K562 (cell line): ENCODE data around the gene GLMP.

Source experiments
- EZH2 ChIP-seq: IDR thresholded peaks from 2 replicates; pipeline ENCODE4 v1.6.1; 2012; ENCODE audit warnings: low read depth, mild to moderate bottlenecking, inconsistent platforms, low read length, borderline replicate concordance
- FOS ChIP-seq: IDR thresholded peaks from 3 replicates; pipeline ENCODE4 v1.6.1; 2011; ENCODE audit not compliant: insufficient read length; ENCODE audit errors: extremely low read depth
- KDM1A ChIP-seq, 2 experiments: fragments of 450-650 bp; IDR thresholded peaks; 2 replicates each; pipeline ENCODE4 v1.6.1; 2016; ENCODE audit warnings: mild to moderate bottlenecking in 2 of 2
- KLF1 ChIP-seq: fragments of 450-650 bp; IDR thresholded peaks from 2 replicates; pipeline ENCODE4 v1.6.1; 2016; ENCODE audit warnings: missing genetic modification characterization, missing compliant biosample characterization
- MAFK ChIP-seq: IDR thresholded peaks from 2 replicates; pipeline ENCODE4 v1.6.1; 2011; ENCODE audit warnings: low read length, improper control_type of control experiment
- NCOA4 ChIP-seq: fragments of 450-650 bp; IDR thresholded peaks from 2 replicates; pipeline ENCODE4 v1.6.1; 2018; ENCODE audit warnings: mild to moderate bottlenecking; ENCODE audit not compliant: partially characterized antibody
- RFX5 ChIP-seq: IDR thresholded peaks from 2 replicates; pipeline ENCODE4 v1.6.1; 2011; ENCODE audit warnings: low read depth, mild to moderate bottlenecking, improper control_type of control experiment, low read length
- SIX5 ChIP-seq, 2 experiments: IDR thresholded peaks; 2 replicates each; pipeline ENCODE4 v1.6.1; 2011; ENCODE audit warnings: low read length in 2 of 2, borderline replicate concordance in 1 of 2, low read depth in 1 of 2, mild to moderate bottlenecking in 1 of 2, moderate library complexity in 1 of 2; ENCODE audit not compliant: insufficient read depth in 1 of 2
- SP1 ChIP-seq: sonication (generic); formaldehyde crosslinking; IDR thresholded peaks from 2 replicates; pipeline ENCODE4 v1.8.1; 2022; ENCODE audit warnings: mild to moderate bottlenecking, missing genetic modification reagents
- YY1 ChIP-seq, 3 experiments: IDR thresholded peaks; 2 replicates each; pipeline ENCODE4 v1.6.1; 2011; ENCODE audit warnings: low read length in 2 of 3, mild to moderate bottlenecking in 2 of 3, moderate library complexity in 2 of 3, borderline replicate concordance in 1 of 3, control low read depth in 1 of 3, low read depth in 1 of 3; ENCODE audit not compliant: insufficient read depth in 3 of 3, insufficient replicate concordance in 2 of 3, control insufficient read depth in 1 of 3, insufficient read length in 1 of 3; ENCODE audit errors: extremely low read depth in 1 of 3
- ZNF696 ChIP-seq: fragments of 250-450 bp; sonication (Bioruptor Pico); conservative IDR thresholded peaks from 2 replicates; pipeline ENCODE4 v1.4.0; 2020; ENCODE audit warnings: mild to moderate bottlenecking, moderate library complexity
- TF ChIP-seq, protein P1 (sequence below), 3 experiments: IDR thresholded peaks in 2 of 3; conservative IDR thresholded peaks in 1 of 3; 2 replicates each; pipeline ENCODE4 v1.5.1; 2011 to 2012; ENCODE audit warnings: low read length in 3 of 3, mild to moderate bottlenecking in 3 of 3, control low read depth in 2 of 3, improper control_type of control experiment in 1 of 3, inconsistent platforms in 1 of 3, low read depth in 1 of 3, mixed read lengths in 1 of 3, moderate library complexity in 1 of 3; ENCODE audit not compliant: insufficient read depth in 2 of 3
- TF ChIP-seq, protein P2 (sequence below): fragments of 250-450 bp; sonication (Bioruptor Pico); IDR thresholded peaks from 2 replicates; pipeline ENCODE4 v1.9.0; 2021; ENCODE audit warnings: mild to moderate bottlenecking

DNA sequence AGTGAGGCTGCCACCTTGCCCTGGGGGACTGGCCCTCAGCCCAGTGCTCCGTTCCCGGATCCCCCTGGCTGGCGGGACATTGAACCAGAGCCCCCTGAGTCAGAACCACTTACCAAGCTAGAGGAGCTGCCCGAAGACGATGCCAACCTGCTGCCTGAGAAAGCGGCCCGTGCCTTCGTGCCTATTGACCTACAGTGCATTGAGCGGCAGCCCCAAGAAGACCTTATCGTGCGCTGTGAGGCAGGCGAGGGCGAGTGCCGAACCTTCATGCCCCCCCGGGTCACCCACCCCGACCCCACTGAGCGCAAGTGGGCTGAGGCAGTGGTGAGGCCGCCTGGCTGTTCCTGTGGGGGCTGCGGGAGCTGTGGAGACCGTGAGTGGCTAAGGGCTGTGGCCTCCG lies 10.0 kb downstream of the GLMP start:
- TF ChIP-seq ZNF696, result no peak
- TF ChIP-seq, protein P1, sequence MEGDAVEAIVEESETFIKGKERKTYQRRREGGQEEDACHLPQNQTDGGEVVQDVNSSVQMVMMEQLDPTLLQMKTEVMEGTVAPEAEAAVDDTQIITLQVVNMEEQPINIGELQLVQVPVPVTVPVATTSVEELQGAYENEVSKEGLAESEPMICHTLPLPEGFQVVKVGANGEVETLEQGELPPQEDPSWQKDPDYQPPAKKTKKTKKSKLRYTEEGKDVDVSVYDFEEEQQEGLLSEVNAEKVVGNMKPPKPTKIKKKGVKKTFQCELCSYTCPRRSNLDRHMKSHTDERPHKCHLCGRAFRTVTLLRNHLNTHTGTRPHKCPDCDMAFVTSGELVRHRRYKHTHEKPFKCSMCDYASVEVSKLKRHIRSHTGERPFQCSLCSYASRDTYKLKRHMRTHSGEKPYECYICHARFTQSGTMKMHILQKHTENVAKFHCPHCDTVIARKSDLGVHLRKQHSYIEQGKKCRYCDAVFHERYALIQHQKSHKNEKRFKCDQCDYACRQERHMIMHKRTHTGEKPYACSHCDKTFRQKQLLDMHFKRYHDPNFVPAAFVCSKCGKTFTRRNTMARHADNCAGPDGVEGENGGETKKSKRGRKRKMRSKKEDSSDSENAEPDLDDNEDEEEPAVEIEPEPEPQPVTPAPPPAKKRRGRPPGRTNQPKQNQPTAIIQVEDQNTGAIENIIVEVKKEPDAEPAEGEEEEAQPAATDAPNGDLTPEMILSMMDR (IDR thresholded peaks at IDR 0.05 in 2 of 3, conservative IDR thresholded peaks at IDR 0.05 in 1 of 3; ENCODE audit: insufficient read depth in 2 of 3, low read depth in 1 of 3, low read length in 3 of 3), result no peak
- no peak for TF ChIP-seq SIX5 (IDR thresholded peaks at IDR 0.05; ENCODE audit: borderline replicate concordance in 1 of 2, insufficient read depth in 1 of 2, low read depth in 1 of 2, low read length in 2 of 2)
- no peak for TF ChIP-seq KDM1A (IDR thresholded peaks at IDR 0.05)
- no peak for TF ChIP-seq NCOA4
- TF ChIP-seq MAFK, result no peak
- no peak for TF ChIP-seq KLF1 (tag)
- TF ChIP-seq, protein P2, sequence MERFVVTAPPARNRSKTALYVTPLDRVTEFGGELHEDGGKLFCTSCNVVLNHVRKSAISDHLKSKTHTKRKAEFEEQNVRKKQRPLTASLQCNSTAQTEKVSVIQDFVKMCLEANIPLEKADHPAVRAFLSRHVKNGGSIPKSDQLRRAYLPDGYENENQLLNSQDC, result no peak
- no peak for TF ChIP-seq RFX5
- no peak for TF ChIP-seq FOS
- TF ChIP-seq SP1 (CRISPR knock-in tag), result no peak
- no peak for TF ChIP-seq YY1 (IDR thresholded peaks at IDR 0.05; ENCODE audit: borderline replicate concordance in 1 of 3, control insufficient read depth in 1 of 3, extremely low read depth in 1 of 3, insufficient read depth in 3 of 3, insufficient read length in 1 of 3, insufficient replicate concordance in 2 of 3, low read depth in 1 of 3, low read length in 2 of 3)
- TF ChIP-seq EZH2, result no peak
